HG02938 (cell line): ENCODE data around the gene DELE1.
A peak's percentile ranks its signal among the peaks of the same experiment; 100 is the strongest.

Experiments
- ATAC-seq: cut with Tn5 transposase; IDR thresholded peaks from one replicate; pipeline ENCODE4 v1.9.1; 2021; ENCODE audit warnings: mild to moderate bottlenecking, moderate library complexity; ENCODE audit not compliant: unreplicated experiment

Gene DELE1

GRCh38 chr5:141923448-141924313, at the start of gene DELE1:
TSS of gene DELE1 (plus strand) at chr5:141923871. CDS start at chr5:141923942, 71 bp downstream.
- ATAC-seq, result peak; percentile 97

GRCh38 chr5:141873933-141874261, 49.8 kb upstream of the DELE1 start:
- ATAC-seq, result no peak

GRCh38 chr5:141874262-141874964, 49.3 kb upstream of the DELE1 start:
- no peak for ATAC-seq

DNA sequence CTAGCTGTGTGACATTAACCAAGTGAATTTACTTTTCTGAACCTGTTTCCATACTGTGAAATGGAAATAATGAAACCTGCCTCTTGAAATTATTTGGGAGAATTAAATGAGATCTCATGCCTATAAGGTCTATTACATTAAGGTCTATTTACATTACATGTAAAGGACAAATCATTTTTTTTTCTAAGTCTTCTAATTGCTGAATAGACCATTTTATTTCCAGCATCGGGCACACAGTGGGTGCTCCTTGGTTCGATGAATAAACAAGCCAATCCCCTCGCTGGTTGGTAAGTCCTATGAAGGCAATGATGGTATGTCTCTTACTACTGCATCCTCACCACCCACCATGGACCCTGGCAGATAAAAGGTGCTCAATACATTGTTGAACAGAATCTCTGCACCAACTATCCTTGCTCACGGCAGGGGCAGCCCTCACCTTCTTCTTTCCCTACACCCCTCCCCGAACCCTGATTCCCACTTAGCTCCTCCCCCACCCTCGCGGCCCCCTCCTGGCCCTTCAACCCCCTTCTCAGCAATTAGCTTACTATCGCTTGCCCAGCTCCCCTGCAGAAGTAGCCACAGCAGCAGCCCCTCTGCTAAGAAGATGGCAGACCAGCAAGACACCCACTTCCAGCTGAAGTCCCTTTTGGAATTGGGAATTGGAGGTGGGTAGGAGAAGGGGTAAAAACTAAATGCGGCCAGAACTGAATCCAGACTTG, 48.5 kb upstream of the DELE1 start:
- ATAC-seq, result no peak

GRCh38 chr5:141875795-141876627, 47.7 kb upstream of the DELE1 start:
- ATAC-seq, result no peak

GRCh38 chr5:141876628-141877355, 46.9 kb upstream of the DELE1 start:
- no peak for ATAC-seq

DNA sequence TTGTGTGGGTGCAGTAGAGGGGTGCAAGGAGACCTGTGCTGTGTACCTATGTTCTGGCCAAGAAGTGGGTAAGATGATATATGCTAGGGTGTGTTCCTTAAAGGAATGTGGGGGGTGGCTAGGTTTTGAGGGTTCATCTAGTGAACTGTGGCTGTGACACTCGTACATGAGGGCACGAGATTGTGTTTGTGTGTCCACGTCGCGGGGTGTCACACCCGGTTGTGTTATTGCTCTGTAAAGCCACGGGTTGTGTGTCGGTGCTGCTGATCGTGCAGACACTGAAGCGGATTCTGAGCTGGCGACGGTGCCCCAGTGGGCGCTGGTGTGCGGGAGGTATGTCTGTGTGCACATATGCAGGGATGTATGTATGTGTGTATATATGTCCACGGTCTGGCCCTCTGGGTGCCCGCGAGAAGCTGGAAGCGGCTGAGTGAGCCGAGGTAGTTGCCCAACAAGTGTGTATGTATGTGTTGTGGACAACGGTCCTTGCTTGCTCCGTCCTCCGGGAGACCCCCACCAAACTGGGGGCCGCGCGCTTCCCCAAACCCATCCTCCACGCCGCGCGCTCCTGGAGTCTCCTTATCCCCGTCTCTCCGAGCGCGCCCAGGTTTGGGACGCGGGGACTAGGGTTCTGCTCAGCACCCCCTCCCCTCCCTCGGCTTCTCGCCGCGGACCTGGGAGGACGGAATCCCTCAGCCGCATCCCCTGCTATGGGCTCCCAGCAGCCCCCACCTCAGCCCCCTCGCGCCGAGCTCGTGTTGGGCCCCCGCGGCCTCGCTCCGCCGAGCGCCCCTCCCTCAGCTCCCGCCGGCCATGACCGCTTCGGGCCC, 46.1 kb upstream of the DELE1 start:
- ATAC-seq, result no peak

DNA sequence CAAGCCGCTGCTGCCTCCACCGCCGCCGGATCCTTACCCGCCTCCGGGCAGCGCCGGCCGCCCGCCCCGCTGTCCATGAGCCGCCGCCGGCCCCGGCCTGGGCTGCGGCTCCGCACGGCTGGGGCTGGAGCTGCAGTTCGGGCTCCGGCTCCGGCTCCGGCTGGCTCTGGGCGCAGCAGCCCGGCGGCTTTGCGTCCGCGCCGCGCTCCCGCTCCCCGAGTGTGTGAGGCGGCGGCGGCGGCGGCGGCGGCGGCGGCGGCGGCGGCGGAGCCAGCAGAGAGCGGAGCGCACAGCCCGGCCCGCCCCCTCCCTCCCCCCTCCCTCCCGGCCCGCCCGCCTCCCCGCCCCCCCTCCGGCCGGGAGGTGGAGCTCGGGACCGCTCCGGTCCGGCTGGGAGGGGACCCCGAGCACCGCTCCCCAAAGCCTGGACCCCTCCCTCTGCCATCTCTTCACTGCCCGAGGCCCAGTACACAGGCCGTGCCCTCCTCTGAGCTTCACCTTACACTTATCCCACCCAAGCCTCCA, 45.4 kb upstream of the DELE1 start, which contains the start of gene PCDH1:
Gene PCDH1, minus strand, starts transcription at position 225 of the 525 bp plus-strand sequence. Its CDS starts 148 bp downstream, at position 77.
- ATAC-seq, result no peak

- ATAC-seq, result peak; percentile 84
Measured at GRCh38 chr5:141878711-141879425, 44.8 kb upstream of the DELE1 start.

DNA sequence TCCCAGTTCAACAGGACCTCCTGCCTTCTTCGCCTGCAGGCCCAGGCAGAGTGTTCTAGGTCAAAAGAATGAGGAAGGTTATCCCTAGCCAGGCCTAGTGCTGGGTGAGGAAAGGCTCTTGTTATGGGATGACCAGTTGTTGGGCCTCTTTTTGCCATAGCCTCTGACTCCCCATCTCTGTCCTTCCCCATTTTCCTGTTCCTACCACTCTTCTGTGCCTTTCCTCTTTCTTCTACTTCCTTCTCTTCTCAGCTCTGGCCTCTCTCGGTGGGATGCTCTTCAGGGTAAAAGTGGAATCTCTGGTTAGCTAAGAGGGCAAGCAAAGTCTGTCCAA, 44.3 kb upstream of the DELE1 start:
- no peak for ATAC-seq

DNA sequence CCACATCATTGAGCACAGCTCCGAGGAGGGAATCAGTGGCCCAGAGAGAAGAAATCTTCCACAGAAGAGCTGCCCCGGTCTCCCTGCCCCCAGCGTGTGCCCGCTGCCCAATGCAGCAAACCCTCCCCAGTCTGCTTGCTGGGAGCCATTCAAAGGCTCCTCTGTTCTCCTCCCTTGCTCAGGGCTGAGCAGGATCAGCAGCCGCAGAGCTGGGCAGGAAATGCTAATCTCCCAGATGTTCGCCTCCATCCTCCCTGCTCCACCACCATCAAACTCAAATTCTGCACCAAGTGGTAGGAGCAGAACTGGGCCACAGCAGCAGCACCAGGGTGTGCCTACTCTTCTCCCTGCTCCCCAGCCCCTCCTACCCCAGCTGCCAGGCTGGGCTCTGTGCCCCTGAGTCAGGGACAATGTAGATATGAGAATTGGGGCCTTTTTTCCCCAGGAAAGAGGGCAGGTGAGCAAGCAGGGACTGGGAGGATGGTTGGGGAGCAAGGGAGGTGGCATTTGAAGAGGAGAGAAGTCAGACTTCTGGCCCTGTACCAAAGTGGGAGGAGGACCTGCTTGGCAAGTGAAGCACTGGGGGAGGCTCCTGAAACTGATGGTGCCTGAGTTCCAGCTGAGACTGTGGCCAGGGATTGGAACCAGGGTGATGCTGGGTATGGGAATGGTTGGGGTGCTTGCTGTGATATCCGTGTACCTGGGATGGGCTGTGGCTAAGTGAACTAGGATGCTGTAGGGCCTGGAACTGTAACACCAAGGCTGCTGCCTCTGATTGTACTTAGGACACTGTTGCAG, 43.5 kb upstream of the DELE1 start:
- ATAC-seq, result no peak

DNA sequence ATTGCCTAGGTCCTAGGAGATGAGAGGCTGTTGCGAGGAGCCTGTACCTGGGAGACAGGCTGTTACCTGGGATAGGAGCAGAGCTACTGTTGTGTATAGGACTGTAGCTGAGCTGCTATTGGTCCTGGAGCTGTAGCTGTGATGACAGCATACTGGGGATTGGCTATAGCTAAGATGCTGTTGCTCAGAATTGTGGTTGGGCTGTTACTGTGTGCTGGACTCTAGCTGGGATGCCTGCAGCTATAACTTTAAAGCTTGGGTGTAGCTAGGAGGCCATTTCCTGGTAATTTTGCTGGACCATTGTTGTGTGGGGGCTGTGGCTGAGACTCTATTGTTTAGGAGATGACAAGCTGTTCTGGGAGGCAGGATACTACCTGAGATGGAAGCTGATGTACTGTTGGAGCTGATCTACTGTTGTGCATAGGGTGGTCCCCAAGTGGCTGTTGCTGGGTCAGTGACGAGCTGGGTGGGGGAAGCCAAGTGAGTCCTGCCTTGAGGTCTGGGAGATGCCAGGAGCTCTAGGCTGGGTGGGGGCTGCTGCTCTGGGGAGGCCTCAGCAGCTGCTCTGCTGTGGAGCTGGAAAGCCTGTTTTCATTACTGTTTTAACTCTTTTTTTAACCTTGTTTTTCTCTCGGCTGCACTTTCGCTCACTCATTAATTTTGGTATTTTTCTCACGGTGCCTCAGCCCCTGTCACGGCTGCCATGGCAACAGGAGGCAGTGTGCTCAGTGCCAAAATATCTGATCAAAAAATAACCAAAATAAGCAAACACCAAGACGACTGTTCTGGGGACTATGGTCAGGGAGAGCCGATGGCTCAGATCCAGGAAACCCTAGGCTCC, 42.5 kb upstream of the DELE1 start:
- ATAC-seq, result no peak

GRCh38 chr5:141881886-141882285, 41.8 kb upstream of the DELE1 start:
- no peak for ATAC-seq

- no peak for ATAC-seq
Measured at GRCh38 chr5:141882594-141883183, 41.0 kb upstream of the DELE1 start.

GRCh38 chr5:141883184-141883891, 40.3 kb upstream of the DELE1 start:
- ATAC-seq, result no peak

- no peak for ATAC-seq
Measured at GRCh38 chr5:141883892-141884318, 39.8 kb upstream of the DELE1 start.
